ENCODE data around the gene PRKN. TPM values are rescaled to one million over a fixed set of nuclear protein-coding genes. Genes with fewer than 3 reads are reported as not detected.

Gene PRKN
- total and polyA plus RNA-seq, 2 donors (not counting 1 experiment from before 2014, with no cell fraction given) = 0.43 to 4.6 TPM

DNA sequence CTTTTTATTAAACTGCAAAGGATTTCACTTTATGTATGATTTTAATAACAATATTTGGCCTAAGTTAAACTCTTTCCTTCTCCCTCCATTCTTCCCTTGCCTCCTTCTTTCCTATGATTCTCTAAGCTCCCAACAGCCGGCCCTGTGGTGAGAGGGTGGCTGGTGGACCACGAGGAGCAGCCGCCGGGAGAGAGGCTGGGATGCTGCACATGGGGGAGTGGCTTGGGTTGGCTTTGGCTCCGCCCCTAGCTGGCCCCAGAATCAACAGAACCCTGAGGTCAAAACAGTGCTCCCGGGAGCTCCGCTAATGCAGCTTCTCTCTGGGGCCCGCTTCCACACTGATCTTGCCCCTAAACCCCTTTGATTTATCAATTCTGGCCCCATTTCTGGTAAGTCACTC is 1063.9 kb downstream of the PRKN start:
- TF ChIP-seq, protein P1, sequence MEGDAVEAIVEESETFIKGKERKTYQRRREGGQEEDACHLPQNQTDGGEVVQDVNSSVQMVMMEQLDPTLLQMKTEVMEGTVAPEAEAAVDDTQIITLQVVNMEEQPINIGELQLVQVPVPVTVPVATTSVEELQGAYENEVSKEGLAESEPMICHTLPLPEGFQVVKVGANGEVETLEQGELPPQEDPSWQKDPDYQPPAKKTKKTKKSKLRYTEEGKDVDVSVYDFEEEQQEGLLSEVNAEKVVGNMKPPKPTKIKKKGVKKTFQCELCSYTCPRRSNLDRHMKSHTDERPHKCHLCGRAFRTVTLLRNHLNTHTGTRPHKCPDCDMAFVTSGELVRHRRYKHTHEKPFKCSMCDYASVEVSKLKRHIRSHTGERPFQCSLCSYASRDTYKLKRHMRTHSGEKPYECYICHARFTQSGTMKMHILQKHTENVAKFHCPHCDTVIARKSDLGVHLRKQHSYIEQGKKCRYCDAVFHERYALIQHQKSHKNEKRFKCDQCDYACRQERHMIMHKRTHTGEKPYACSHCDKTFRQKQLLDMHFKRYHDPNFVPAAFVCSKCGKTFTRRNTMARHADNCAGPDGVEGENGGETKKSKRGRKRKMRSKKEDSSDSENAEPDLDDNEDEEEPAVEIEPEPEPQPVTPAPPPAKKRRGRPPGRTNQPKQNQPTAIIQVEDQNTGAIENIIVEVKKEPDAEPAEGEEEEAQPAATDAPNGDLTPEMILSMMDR (conservative IDR thresholded peaks at IDR 0.05 in 1 of 2, IDR thresholded peaks at IDR 0.05 in 1 of 2; ENCODE audit: low read depth in 1 of 2, low read length in 2 of 2) = no peak
- TF ChIP-seq EZH2 (IDR thresholded peaks at IDR 0.05; ENCODE audit: low read length, missing control alignments) = no peak
- H3K9ac ChIP-seq (ENCODE audit: insufficient read depth, low read length) = no peak overlapping the region
- H3K4me2 ChIP-seq (ENCODE audit: extremely low read depth, insufficient read depth, low read length) = no peak overlapping the region

DNA sequence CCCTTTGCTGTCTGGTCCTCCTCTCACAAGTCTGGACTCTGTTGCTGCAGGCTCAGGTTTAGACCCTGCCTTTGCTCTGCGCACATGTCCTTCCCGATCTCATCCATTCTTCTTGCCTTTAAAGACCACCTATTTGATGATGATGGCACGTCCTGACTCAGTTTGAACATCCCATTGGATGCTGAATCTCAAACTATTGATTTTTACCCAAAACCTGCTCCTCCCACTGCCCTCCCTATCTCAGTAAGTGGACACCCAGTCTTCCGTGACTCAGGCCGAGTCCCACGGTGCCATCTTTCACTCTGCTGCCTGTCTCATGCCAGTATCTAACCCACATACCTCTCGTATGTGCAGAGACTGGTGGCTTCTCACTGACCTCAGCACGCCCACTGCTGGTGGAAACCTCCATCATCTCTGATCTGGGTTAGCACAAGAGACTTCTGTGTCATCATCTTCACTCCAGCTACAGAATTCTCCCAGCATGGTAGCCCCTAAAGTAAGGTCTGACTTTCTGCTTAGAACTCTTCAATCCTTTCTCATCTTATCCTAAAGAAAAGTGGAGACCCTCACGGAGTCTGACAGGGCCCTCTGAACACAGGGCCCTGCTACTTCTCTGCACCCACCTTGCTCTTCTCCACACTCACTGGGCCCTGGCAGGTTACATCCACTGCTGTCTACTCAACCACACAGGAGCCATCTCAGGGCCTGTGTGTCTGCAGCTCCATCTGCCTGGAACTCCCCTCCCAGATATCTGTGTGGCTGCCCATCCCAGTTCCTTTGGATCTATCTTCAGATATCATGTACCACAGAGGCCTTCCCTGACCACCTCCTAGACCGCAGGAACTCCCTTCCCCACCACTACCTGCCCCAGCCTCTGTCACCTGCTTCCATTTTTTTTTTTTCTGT is 1066.6 kb downstream of the PRKN start:
- H3K4me3 ChIP-seq (replicated peaks in 1 of 4; ENCODE audit: control extremely low read depth in 1 of 4, insufficient read depth in 1 of 4, low read depth in 3 of 4, low read length in 4 of 4) = no peak overlapping the region
- TF ChIP-seq EZH2 (IDR thresholded peaks at IDR 0.05; ENCODE audit: low read length, missing control alignments) = no peak
- TF ChIP-seq, protein P1 (conservative IDR thresholded peaks at IDR 0.05 in 1 of 2, IDR thresholded peaks at IDR 0.05 in 1 of 2; ENCODE audit: low read depth in 1 of 2, low read length in 2 of 2) = no peak
- H3K4me2 ChIP-seq (ENCODE audit: extremely low read depth, insufficient read depth, low read length) = no peak overlapping the region
- no peaks in the 10 kb centered on the region for H3K4me1 ChIP-seq (ENCODE audit: control insufficient read depth, extremely low read depth, insufficient read depth, low read length)
- DNase-seq (ENCODE audit: low read depth in 2 of 2) = no peak
- no peaks in the 10 kb centered on the region for H3K36me3 ChIP-seq (ENCODE audit: control insufficient read depth, insufficient read depth, low read length)
- H3K79me2 ChIP-seq (ENCODE audit: control insufficient read depth, insufficient read depth, low read length) = no peaks in the 10 kb centered on the region
- H3K27ac ChIP-seq (ENCODE audit: insufficient read depth, low read length) = no peak overlapping the region
- no peaks in the 10 kb centered on the region for H3K27me3 ChIP-seq (ENCODE audit: control insufficient read depth, insufficient read depth, low read length)
- no peaks in the 10 kb centered on the region for H3K9me3 ChIP-seq (ENCODE audit: control insufficient read depth, insufficient read depth, low read depth, low read length)
- H4K20me1 ChIP-seq (ENCODE audit: control insufficient read depth, extremely low read depth, insufficient read depth, low read length) = no peaks in the 10 kb centered on the region
- H3K9ac ChIP-seq (ENCODE audit: insufficient read depth, low read length) = no peak overlapping the region
- no peak overlapping the region for H2AFZ ChIP-seq (ENCODE audit: low read length)

More for the DNA sequence above, 1063.9 kb downstream of the PRKN start:
- no peaks in the 10 kb centered on the region for H3K27me3 ChIP-seq (ENCODE audit: control insufficient read depth, insufficient read depth, low read length)
- H3K27ac ChIP-seq (ENCODE audit: insufficient read depth, low read length) = no peak overlapping the region
- H2AFZ ChIP-seq (ENCODE audit: low read length) = no peak overlapping the region
- H3K4me3 ChIP-seq (replicated peaks in 1 of 4; ENCODE audit: control extremely low read depth in 1 of 4, insufficient read depth in 1 of 4, low read depth in 3 of 4, low read length in 4 of 4) = no peak overlapping the region
- DNase-seq (ENCODE audit: low read depth in 2 of 2) = no peak
- no peaks in the 10 kb centered on the region for H3K4me1 ChIP-seq (ENCODE audit: control insufficient read depth, extremely low read depth, insufficient read depth, low read length)
- H4K20me1 ChIP-seq (ENCODE audit: control insufficient read depth, extremely low read depth, insufficient read depth, low read length) = no peaks in the 10 kb centered on the region
- no peaks in the 10 kb centered on the region for H3K9me3 ChIP-seq (ENCODE audit: control insufficient read depth, insufficient read depth, low read depth, low read length)
- H3K79me2 ChIP-seq (ENCODE audit: control insufficient read depth, insufficient read depth, low read length) = no peaks in the 10 kb centered on the region
- H3K36me3 ChIP-seq (ENCODE audit: control insufficient read depth, insufficient read depth, low read length) = no peaks in the 10 kb centered on the region

DNA sequence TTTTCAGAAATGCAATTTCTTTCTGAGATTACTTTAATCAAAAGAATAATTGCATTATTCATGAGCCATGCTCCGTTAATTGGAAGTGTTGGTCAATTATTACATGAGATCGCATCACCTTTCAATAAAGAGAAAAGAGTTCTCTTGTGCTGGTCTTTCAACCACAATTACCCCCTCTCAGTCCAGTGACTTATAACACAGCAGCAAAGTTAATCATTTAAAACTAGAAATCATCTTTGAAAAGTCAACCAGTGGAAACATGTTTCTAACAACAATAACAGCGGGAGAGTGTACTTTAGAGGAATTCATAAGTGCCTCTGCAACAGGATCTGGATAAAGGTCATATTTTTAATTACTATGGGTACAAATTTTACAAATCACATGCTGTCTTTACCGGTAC is 1069.4 kb downstream of the PRKN start:
- no peaks in the 10 kb centered on the region for H4K20me1 ChIP-seq (ENCODE audit: control insufficient read depth, extremely low read depth, insufficient read depth, low read length)
- H3K4me1 ChIP-seq (ENCODE audit: control insufficient read depth, extremely low read depth, insufficient read depth, low read length) = no peaks in the 10 kb centered on the region
- no peaks in the 10 kb centered on the region for H3K79me2 ChIP-seq (ENCODE audit: control insufficient read depth, insufficient read depth, low read length)
- no peak overlapping the region for H3K9ac ChIP-seq (ENCODE audit: insufficient read depth, low read length)
- no peak for DNase-seq (ENCODE audit: low read depth in 2 of 2)
- H3K9me3 ChIP-seq (ENCODE audit: control insufficient read depth, insufficient read depth, low read depth, low read length) = no peaks in the 10 kb centered on the region
- no peak overlapping the region for H3K27ac ChIP-seq (ENCODE audit: insufficient read depth, low read length)
- no peaks in the 10 kb centered on the region for H3K36me3 ChIP-seq (ENCODE audit: control insufficient read depth, insufficient read depth, low read length)
- H3K27me3 ChIP-seq (ENCODE audit: control insufficient read depth, insufficient read depth, low read length) = no peaks in the 10 kb centered on the region
- TF ChIP-seq EZH2 (IDR thresholded peaks at IDR 0.05; ENCODE audit: low read length, missing control alignments) = no peak
- TF ChIP-seq, protein P1 (conservative IDR thresholded peaks at IDR 0.05 in 1 of 2, IDR thresholded peaks at IDR 0.05 in 1 of 2; ENCODE audit: low read depth in 1 of 2, low read length in 2 of 2) = no peak
- no peak overlapping the region for H2AFZ ChIP-seq (ENCODE audit: low read length)
- no peak overlapping the region for H3K4me2 ChIP-seq (ENCODE audit: extremely low read depth, insufficient read depth, low read length)
- H3K4me3 ChIP-seq (replicated peaks in 1 of 4; ENCODE audit: control extremely low read depth in 1 of 4, insufficient read depth in 1 of 4, low read depth in 3 of 4, low read length in 4 of 4) = no peak overlapping the region

Data from fibroblast of lung (primary cell).